ENCODE data around the gene MYLK.

DNA sequence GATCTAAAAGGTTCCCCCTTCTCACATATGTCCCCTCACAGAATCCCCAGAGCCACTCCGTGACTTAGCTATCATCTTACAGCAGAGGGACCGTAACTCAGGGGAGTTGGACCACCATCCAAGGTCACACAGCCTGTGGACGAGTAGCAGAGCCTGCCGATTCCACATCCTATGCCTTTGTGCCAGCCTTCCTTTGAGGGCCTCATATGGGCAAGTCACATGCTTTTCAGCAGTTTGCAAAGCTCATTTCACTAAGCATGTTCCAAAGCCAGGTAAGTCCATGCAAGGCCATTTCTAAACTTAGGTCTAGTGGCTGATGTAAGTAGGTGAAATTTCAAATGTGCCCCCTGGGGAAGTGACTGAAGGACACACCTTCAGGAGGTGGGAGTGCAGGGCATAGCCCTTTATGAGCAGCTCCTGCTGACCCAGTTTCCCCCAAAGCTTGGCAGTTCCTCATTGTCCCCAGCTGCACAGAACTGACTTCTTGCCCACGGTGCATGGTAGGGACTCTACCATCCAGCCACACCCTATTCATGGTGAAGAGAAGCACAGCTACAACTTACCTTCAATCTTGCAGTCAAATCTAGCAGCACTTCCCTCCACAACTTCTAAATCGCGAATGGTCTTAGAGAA, 265.9 kb downstream of the MYLK start:
- TF ChIP-seq, protein P1, sequence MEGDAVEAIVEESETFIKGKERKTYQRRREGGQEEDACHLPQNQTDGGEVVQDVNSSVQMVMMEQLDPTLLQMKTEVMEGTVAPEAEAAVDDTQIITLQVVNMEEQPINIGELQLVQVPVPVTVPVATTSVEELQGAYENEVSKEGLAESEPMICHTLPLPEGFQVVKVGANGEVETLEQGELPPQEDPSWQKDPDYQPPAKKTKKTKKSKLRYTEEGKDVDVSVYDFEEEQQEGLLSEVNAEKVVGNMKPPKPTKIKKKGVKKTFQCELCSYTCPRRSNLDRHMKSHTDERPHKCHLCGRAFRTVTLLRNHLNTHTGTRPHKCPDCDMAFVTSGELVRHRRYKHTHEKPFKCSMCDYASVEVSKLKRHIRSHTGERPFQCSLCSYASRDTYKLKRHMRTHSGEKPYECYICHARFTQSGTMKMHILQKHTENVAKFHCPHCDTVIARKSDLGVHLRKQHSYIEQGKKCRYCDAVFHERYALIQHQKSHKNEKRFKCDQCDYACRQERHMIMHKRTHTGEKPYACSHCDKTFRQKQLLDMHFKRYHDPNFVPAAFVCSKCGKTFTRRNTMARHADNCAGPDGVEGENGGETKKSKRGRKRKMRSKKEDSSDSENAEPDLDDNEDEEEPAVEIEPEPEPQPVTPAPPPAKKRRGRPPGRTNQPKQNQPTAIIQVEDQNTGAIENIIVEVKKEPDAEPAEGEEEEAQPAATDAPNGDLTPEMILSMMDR (IDR thresholded peaks at IDR 0.05) = no peak
- TF ChIP-seq POLR2A (IDR thresholded peaks at IDR 0.05) (no peak), EP300 (IDR thresholded peaks at IDR 0.05) (no peak)

Measured in tibial nerve (tissue), 4 donors.